OCI-LY3 (cell line): ENCODE measurements around the gene FAM163A.

Experiments used
- CTCF ChIP-seq: fragments of 200-600, 300-600 bp; sonication (generic); IDR thresholded peaks from 2 replicates; pipeline ENCODE4 v1.5.1; 2014; ENCODE audit warnings: antibody characterized with exemption, low read length, low read depth
- EZH2phosphoT487 ChIP-seq: fragments of 200-600 bp; shearing (Covaris generic); IDR thresholded peaks from 2 replicates; pipeline ENCODE4 v1.6.1; 2018; ENCODE audit warnings: antibody characterized with exemption, mixed run types, low read depth

- no peak for TF ChIP-seq CTCF
- TF ChIP-seq EZH2phosphoT487: no peak
Measured at GRCh38 chr1:179742717-179743678, at the start of gene FAM163A.
